HEK293 (cell line): ENCODE data around the gene SELENOO.

Source experiments
- CTCF ChIA-PET: fragments of 350-600 bp; formaldehyde crosslinking; extraction: SDS; loops from one replicate; lab custom pipeline; 2021; ENCODE audit warnings: antibody characterized with exemption; lab: Yijun Ruan, JAX
- POLR2A ChIA-PET: fragments of 300-600 bp; formaldehyde crosslinking; extraction: SDS; loops from one replicate; lab custom pipeline; 2020; ENCODE audit warnings: antibody characterized with exemption, inconsistent platforms; lab: Yijun Ruan, JAX
- H3K27ac ChIP-seq: fragments of 200-500 bp; sonication (Bioruptor generic); 2 replicates; pipeline ENCODE4 v1.5.1; 2014; ENCODE audit warnings: low read depth, low read length, control low read depth, inconsistent platforms; ENCODE audit errors: extremely low read depth
- H3K36me3 ChIP-seq, 2 experiments: fragments of 200-500 bp in 1 of 2; sonication (Bioruptor generic) in 1 of 2; 1 replicate in 1 of 2; 2 replicates in 1 of 2; pipeline ENCODE4 v1.5.1; 2014 to 2017; ENCODE audit warnings: inconsistent platforms in 2 of 2, low read length in 2 of 2; ENCODE audit not compliant: control insufficient read depth in 2 of 2, insufficient read depth in 1 of 2
- H3K4me1 ChIP-seq: fragments of 200-500 bp; sonication (Bioruptor generic); 2 replicates; pipeline ENCODE4 v1.5.1; 2014; ENCODE audit warnings: mild to moderate bottlenecking, low read length, inconsistent platforms; ENCODE audit not compliant: control insufficient read depth, insufficient read depth
- H3K4me3 ChIP-seq: 2 replicates; pipeline ENCODE4 v1.5.1; 2011; ENCODE audit warnings: low read depth, mild to moderate bottlenecking, control low read depth, low read length, moderate library complexity
- H3K9me3 ChIP-seq: fragments of 200-500 bp; sonication (Bioruptor generic); 2 replicates; pipeline ENCODE4 v1.5.1; 2014; ENCODE audit warnings: low read depth, low read length, inconsistent platforms; ENCODE audit not compliant: control insufficient read depth, insufficient read depth
- GLIS1 ChIP-seq: fragments of 450-650 bp; formaldehyde crosslinking; IDR thresholded peaks from 2 replicates; pipeline ENCODE4 v1.5.1; 2016; ENCODE audit warnings: missing biosample characterization, missing genetic modification characterization
- KLF10 ChIP-seq: fragments of 450-650 bp; IDR thresholded peaks from 2 replicates; pipeline ENCODE4 v1.5.1; 2018; ENCODE audit warnings: missing biosample characterization, mild to moderate bottlenecking, missing genetic modification characterization
- RBAK ChIP-seq: fragments of 450-650 bp; formaldehyde crosslinking; IDR thresholded peaks from 2 replicates; pipeline ENCODE4 v1.5.1; 2016; ENCODE audit warnings: missing biosample characterization, missing genetic modification characterization
- SP2 ChIP-seq: fragments of 450-650 bp; formaldehyde crosslinking; IDR thresholded peaks from 2 replicates; pipeline ENCODE4 v1.5.1; 2016; ENCODE audit warnings: missing biosample characterization, missing genetic modification characterization
- SP3 ChIP-seq: fragments of 450-650 bp; formaldehyde crosslinking; IDR thresholded peaks from 2 replicates; pipeline ENCODE4 v1.5.1; 2016; ENCODE audit warnings: missing biosample characterization, missing genetic modification characterization
- ZNF132 ChIP-seq: fragments of 450-650 bp; formaldehyde crosslinking; IDR thresholded peaks from 2 replicates; pipeline ENCODE4 v1.5.1; 2017; ENCODE audit warnings: missing biosample characterization, missing genetic modification characterization, borderline replicate concordance
- ZNF335 ChIP-seq: fragments of 450-650 bp; formaldehyde crosslinking; conservative IDR thresholded peaks from 2 replicates; pipeline ENCODE4 v1.5.1; 2016; ENCODE audit warnings: missing biosample characterization, missing genetic modification characterization
- ZNF354C ChIP-seq: fragments of 450-650 bp; formaldehyde crosslinking; IDR thresholded peaks from 2 replicates; pipeline ENCODE4 v1.5.1; 2016; ENCODE audit warnings: missing biosample characterization, missing genetic modification characterization, low read depth, borderline replicate concordance
- ZNF391 ChIP-seq: fragments of 450-650 bp; formaldehyde crosslinking; IDR thresholded peaks from 2 replicates; pipeline ENCODE4 v1.5.1; 2016; ENCODE audit warnings: low read depth, missing biosample characterization, missing genetic modification characterization, borderline replicate concordance
- ZNF473 ChIP-seq: fragments of 450-650 bp; formaldehyde crosslinking; IDR thresholded peaks from 2 replicates; pipeline ENCODE4 v1.5.1; 2017; ENCODE audit warnings: missing biosample characterization, missing genetic modification characterization
- ZNF544 ChIP-seq: fragments of 450-650 bp; formaldehyde crosslinking; IDR thresholded peaks from 2 replicates; pipeline ENCODE4 v1.5.0; 2017; ENCODE audit warnings: missing biosample characterization, missing genetic modification characterization
- ZNF624 ChIP-seq: fragments of 450-650 bp; formaldehyde crosslinking; IDR thresholded peaks from 2 replicates; pipeline ENCODE4 v1.5.1; 2017; ENCODE audit warnings: missing biosample characterization, missing genetic modification characterization
- ZNF626 ChIP-seq: fragments of 450-650 bp; sonication (Bioruptor Pico); formaldehyde crosslinking; IDR thresholded peaks from 2 replicates; pipeline ENCODE4 v1.5.1; 2018; ENCODE audit warnings: missing biosample characterization, missing genetic modification characterization, inconsistent platforms
- TF ChIP-seq, protein P1 (sequence below): fragments of 450-650 bp; formaldehyde crosslinking; IDR thresholded peaks from 2 replicates; pipeline ENCODE4 v1.5.1; 2016; ENCODE audit warnings: missing biosample characterization, missing genetic modification characterization
- TF ChIP-seq, protein P2 (sequence below): fragments of 450-650 bp; formaldehyde crosslinking; IDR thresholded peaks from 2 replicates; pipeline ENCODE4 v1.5.1; 2016; ENCODE audit warnings: missing biosample characterization, missing genetic modification characterization
- TF ChIP-seq, protein P3 (sequence below): fragments of 450-650 bp; formaldehyde crosslinking; IDR thresholded peaks from 2 replicates; pipeline ENCODE4 v1.5.1; 2016; ENCODE audit warnings: missing biosample characterization, missing genetic modification characterization
- TF ChIP-seq, protein P4 (sequence below): fragments of 450-650 bp; formaldehyde crosslinking; IDR thresholded peaks from 2 replicates; pipeline ENCODE4 v1.5.1; 2017; ENCODE audit warnings: missing biosample characterization, missing genetic modification characterization
- TF ChIP-seq, protein P5 (sequence below): fragments of 450-650 bp; formaldehyde crosslinking; IDR thresholded peaks from 2 replicates; pipeline ENCODE4 v1.5.1; 2016; ENCODE audit warnings: missing biosample characterization, missing genetic modification characterization
- TF ChIP-seq, protein P6 (sequence below): fragments of 450-650 bp; formaldehyde crosslinking; IDR thresholded peaks from 2 replicates; pipeline ENCODE4 v1.5.1; 2016; ENCODE audit warnings: missing biosample characterization, missing genetic modification characterization

SELENOO gene

DNA sequence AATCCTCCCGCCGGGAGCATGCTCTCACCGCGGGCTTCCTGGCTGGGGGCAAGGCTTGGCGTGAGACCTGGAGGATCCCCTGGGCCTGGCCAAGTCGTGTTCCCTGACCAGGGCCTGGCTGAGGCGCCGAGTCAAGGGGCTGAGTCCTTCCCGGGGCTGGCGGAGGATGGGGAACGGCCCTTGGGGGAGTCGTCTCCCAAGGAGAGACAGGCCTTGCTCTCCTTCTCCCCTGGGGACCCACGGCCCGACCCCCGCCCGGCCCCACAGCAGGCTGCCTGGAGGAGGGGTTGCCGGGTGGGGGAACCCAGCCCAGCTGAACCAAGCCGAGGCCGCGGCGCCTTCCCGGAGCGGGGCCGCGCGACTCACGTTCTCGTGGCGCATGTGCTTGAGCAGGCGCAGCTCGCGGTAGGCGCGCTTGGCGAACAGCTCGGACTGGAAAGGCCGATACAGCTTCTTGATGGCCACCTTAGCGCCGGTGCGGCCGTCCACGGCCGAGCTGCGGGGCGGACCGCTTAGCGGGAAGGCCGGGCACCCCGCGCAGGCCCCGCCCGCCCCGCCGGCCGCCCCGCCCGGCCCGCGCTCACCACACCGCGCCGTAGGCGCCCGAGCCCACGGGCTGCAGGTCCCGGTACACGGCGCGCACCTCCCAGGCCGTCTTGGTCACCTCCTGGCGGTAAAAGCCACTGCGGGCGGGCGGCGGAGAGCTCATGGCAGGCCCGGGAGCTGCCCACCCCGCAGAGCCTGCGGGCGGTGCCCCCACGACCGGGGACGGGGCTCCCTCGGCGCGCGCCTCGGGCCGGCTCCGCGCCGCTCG, 60.2 kb downstream of the SELENOO start (continued):
- no peak for TF ChIP-seq ZNF132
- TF ChIP-seq ZNF391 (tag by site-specific recombination) = no peak
- TF ChIP-seq ZNF354C = no peak
- TF ChIP-seq, protein P1, sequence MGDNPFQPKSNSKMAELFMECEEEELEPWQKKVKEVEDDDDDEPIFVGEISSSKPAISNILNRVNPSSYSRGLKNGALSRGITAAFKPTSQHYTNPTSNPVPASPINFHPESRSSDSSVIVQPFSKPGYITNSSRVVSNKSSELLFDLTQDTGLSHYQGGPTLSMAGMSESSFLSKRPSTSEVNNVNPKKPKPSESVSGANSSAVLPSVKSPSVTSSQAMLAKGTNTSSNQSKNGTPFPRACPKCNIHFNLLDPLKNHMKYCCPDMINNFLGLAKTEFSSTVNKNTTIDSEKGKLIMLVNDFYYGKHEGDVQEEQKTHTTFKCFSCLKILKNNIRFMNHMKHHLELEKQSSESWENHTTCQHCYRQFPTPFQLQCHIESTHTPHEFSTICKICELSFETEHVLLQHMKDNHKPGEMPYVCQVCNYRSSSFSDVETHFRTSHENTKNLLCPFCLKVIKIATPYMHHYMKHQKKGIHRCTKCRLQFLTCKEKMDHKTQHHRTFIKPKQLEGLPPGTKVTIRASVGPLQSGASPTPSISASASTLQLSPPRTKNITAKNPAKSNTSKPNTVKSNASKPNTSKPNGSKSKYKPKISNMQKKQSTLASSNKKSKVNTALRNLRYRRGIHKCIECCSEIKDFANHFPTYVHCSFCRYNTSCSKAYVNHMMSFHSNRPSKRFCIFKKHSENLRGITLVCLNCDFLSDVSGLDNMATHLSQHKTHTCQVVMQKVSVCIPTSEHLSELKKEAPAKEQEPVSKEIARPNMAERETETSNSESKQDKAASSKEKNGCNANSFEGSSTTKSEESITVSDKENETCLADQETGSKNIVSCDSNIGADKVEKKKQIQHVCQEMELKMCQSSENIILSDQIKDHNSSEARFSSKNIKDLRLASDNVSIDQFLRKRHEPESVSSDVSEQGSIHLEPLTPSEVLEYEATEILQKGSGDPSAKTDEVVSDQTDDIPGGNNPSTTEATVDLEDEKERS (tag by site-specific recombination) = no peak
- no peak for TF ChIP-seq ZNF624
- peak; percentile 77 for TF ChIP-seq ZNF335 (tag by site-specific recombination)
- TF ChIP-seq, all 188 proteins: peak for 34

DNA sequence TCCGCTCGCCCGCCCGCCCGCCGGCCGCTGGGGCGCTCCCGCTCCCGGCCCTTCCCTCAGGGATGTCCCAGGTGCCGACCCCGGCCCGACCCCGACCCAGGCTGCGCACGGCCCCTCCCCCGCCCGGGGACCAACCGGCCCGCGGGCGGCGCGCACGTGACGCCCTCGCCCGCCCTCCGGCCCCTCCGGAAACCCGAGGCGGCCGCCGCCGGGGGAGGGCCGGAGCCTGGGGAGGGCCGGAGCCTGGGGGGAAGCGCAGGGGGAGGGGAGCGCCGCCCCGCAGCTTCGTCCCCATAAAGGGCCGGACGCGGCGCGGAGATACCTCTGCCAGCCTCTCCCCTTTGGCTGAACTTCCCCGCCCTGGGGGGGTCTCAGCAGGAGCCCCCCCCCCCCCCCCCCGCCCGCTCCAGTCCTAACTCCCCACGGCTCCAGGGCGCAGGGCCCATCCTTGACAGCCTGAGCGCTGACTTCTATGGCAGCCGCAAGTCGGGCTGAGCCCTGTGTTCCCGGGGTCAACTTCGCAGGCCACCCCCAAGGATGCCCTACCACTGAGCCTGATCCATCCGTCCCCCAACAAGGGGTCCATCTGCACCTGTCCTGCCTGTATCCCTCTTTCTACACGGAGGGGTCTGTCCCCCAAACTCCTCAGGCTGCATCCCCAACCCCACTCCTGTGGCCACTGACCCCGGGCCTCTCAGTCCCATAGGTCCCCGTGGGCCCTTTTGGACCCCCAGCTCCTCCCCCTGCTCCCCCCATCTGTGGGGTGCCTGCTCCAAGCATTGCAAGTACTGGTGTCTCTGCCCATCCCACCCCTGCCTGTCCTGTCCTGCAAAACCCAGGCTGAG, 61.0 kb downstream of the SELENOO start, which contains the start of gene MAPK12:
Gene MAPK12, minus strand, starts transcription at position 69 of the 845 bp plus-strand sequence. CDS start 174 bp downstream, outside the sequence.
- Histone ChIP-seq H3K27ac (peak within 1 kb of the TSS; percentile 87; the same call in 1 of the 2 replicates), H3K4me3 (peak within 1 kb of the TSS; percentile 59), H3K9me3 (no peaks in the 10 kb centered on the region), H3K36me3 (peaks cover 0 to 27% of the 10 kb centered on the region in 2 experiments; a peak in 2 of 3 replicates), H3K4me1 (peaks cover 11% of the 10 kb centered on the region)
- ChIA-PET POLR2A (interaction anchor here (0.7 to 2.7 kb wide), 8 partner anchors 10 to 323 kb away, joined by 3 to 20 read pairs (median 4); partner anchors contain the start of gene HDAC10), CTCF (interaction anchor here (0.6 to 2.8 kb wide), 6 partner anchors 10 to 236 kb away, joined by 3 to 10 read pairs (median 4); no protein-coding TSS in a partner anchor)
- TF ChIP-seq ZNF626 (no peak), SP2 (tag by site-specific recombination) (peak; percentile 29; the same call in 1 of the 2 replicates), GLIS1 (tag by site-specific recombination) (peak; percentile 71), SP3 (tag by site-specific recombination) (no peak), ZNF544 (no peak), RBAK (tag by site-specific recombination) (no peak), KLF10 (tag by site-specific recombination) (peak; percentile 44; the same call in 1 of the 2 replicates), ZNF473 (tag by site-specific recombination) (no peak)
- TF ChIP-seq, protein P2, sequence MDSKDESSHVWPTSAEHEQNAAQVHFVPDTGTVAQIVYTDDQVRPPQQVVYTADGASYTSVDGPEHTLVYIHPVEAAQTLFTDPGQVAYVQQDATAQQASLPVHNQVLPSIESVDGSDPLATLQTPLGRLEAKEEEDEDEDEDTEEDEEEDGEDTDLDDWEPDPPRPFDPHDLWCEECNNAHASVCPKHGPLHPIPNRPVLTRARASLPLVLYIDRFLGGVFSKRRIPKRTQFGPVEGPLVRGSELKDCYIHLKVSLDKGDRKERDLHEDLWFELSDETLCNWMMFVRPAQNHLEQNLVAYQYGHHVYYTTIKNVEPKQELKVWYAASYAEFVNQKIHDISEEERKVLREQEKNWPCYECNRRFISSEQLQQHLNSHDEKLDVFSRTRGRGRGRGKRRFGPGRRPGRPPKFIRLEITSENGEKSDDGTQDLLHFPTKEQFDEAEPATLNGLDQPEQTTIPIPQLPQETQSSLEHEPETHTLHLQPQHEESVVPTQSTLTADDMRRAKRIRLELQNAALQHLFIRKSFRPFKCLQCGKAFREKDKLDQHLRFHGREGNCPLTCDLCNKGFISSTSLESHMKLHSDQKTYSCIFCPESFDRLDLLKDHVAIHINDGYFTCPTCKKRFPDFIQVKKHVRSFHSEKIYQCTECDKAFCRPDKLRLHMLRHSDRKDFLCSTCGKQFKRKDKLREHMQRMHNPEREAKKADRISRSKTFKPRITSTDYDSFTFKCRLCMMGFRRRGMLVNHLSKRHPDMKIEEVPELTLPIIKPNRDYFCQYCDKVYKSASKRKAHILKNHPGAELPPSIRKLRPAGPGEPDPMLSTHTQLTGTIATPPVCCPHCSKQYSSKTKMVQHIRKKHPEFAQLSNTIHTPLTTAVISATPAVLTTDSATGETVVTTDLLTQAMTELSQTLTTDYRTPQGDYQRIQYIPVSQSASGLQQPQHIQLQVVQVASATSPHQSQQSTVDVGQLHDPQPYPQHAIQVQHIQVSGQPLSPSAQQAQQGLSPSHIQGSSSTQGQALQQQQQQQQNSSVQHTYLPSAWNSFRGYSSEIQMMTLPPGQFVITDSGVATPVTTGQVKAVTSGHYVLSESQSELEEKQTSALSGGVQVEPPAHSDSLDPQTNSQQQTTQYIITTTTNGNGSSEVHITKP (tag by site-specific recombination) = peak; percentile 68
- TF ChIP-seq, protein P3, sequence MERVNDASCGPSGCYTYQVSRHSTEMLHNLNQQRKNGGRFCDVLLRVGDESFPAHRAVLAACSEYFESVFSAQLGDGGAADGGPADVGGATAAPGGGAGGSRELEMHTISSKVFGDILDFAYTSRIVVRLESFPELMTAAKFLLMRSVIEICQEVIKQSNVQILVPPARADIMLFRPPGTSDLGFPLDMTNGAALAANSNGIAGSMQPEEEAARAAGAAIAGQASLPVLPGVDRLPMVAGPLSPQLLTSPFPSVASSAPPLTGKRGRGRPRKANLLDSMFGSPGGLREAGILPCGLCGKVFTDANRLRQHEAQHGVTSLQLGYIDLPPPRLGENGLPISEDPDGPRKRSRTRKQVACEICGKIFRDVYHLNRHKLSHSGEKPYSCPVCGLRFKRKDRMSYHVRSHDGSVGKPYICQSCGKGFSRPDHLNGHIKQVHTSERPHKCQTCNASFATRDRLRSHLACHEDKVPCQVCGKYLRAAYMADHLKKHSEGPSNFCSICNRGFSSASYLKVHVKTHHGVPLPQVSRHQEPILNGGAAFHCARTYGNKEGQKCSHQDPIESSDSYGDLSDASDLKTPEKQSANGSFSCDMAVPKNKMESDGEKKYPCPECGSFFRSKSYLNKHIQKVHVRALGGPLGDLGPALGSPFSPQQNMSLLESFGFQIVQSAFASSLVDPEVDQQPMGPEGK (tag by site-specific recombination) = peak; percentile 60; the same call in 1 of the 2 replicates
- TF ChIP-seq, protein P4, sequence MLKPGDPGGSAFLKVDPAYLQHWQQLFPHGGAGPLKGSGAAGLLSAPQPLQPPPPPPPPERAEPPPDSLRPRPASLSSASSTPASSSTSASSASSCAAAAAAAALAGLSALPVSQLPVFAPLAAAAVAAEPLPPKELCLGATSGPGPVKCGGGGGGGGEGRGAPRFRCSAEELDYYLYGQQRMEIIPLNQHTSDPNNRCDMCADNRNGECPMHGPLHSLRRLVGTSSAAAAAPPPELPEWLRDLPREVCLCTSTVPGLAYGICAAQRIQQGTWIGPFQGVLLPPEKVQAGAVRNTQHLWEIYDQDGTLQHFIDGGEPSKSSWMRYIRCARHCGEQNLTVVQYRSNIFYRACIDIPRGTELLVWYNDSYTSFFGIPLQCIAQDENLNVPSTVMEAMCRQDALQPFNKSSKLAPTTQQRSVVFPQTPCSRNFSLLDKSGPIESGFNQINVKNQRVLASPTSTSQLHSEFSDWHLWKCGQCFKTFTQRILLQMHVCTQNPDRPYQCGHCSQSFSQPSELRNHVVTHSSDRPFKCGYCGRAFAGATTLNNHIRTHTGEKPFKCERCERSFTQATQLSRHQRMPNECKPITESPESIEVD (tag by site-specific recombination) = no peak
- TF ChIP-seq, protein P5, sequence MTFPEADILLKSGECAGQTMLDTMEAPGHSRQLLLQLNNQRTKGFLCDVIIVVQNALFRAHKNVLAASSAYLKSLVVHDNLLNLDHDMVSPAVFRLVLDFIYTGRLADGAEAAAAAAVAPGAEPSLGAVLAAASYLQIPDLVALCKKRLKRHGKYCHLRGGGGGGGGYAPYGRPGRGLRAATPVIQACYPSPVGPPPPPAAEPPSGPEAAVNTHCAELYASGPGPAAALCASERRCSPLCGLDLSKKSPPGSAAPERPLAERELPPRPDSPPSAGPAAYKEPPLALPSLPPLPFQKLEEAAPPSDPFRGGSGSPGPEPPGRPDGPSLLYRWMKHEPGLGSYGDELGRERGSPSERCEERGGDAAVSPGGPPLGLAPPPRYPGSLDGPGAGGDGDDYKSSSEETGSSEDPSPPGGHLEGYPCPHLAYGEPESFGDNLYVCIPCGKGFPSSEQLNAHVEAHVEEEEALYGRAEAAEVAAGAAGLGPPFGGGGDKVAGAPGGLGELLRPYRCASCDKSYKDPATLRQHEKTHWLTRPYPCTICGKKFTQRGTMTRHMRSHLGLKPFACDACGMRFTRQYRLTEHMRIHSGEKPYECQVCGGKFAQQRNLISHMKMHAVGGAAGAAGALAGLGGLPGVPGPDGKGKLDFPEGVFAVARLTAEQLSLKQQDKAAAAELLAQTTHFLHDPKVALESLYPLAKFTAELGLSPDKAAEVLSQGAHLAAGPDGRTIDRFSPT = no peak
- TF ChIP-seq, protein P6, sequence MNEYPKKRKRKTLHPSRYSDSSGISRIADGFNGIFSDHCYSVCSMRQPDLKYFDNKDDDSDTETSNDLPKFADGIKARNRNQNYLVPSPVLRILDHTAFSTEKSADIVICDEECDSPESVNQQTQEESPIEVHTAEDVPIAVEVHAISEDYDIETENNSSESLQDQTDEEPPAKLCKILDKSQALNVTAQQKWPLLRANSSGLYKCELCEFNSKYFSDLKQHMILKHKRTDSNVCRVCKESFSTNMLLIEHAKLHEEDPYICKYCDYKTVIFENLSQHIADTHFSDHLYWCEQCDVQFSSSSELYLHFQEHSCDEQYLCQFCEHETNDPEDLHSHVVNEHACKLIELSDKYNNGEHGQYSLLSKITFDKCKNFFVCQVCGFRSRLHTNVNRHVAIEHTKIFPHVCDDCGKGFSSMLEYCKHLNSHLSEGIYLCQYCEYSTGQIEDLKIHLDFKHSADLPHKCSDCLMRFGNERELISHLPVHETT = no peak
